Astrocyte (in vitro differentiated cells and primary cell): ENCODE data around the gene MAJIN. TPM values are rescaled to one million over a fixed set of nuclear protein-coding genes. Genes with fewer than 3 reads are reported as not detected.
A peak's percentile ranks its signal among the peaks of the same experiment; 100 is the strongest.

ENCODE experiments used
- DNase-seq: peaks from one replicate; pipeline ENCODE4 v3.0.0-alpha.2; 2010; ENCODE audit warnings: low read depth
- FAIRE-seq: peaks from 2 replicates; lab custom pipeline; 2011; peaks lifted over from hg19 to GRCh38; lab: Jason Lieb, UNC
- H2AFZ ChIP-seq: 2 replicates; pipeline ENCODE4 v1.6.0; 2012; ENCODE audit warnings: low read depth, low read length, inconsistent platforms
- H3K27ac ChIP-seq: 2 replicates; pipeline ENCODE4 v1.5.1; 2011; ENCODE audit warnings: low read depth, low read length, inconsistent platforms
- H3K27me3 ChIP-seq: 2 replicates; pipeline ENCODE4 v1.6.0; 2011; ENCODE audit warnings: low read length, inconsistent platforms; ENCODE audit not compliant: insufficient read depth
- H3K36me3 ChIP-seq: 2 replicates; pipeline ENCODE4 v1.5.1; 2011; ENCODE audit warnings: low read length, inconsistent platforms; ENCODE audit not compliant: insufficient read depth
- H3K4me1 ChIP-seq: 2 replicates; pipeline ENCODE4 v1.5.1; 2011; ENCODE audit warnings: low read length, inconsistent platforms; ENCODE audit not compliant: insufficient read depth
- H3K4me2 ChIP-seq: 2 replicates; pipeline ENCODE4 v1.6.0; 2012; ENCODE audit warnings: low read length, inconsistent platforms
- H3K4me3 ChIP-seq: 2 replicates; pipeline ENCODE4 v1.5.1; 2011; ENCODE audit warnings: low read depth, mild to moderate bottlenecking, low read length, inconsistent platforms; ENCODE audit not compliant: insufficient read depth
- H3K79me2 ChIP-seq: 2 replicates; pipeline ENCODE4 v1.6.0; 2012; ENCODE audit warnings: mild to moderate bottlenecking, low read length, inconsistent platforms; ENCODE audit not compliant: insufficient read depth
- H3K9ac ChIP-seq: 2 replicates; pipeline ENCODE4 v1.6.0; 2012; ENCODE audit warnings: mild to moderate bottlenecking, low read length, inconsistent platforms
- H3K9me3 ChIP-seq: 2 replicates; pipeline ENCODE4 v1.5.1; 2012; ENCODE audit warnings: low read depth, mild to moderate bottlenecking, low read length, inconsistent platforms; ENCODE audit not compliant: insufficient read depth
- H4K20me1 ChIP-seq: 2 replicates; pipeline ENCODE4 v1.6.0; 2012; ENCODE audit warnings: low read length, inconsistent platforms; ENCODE audit not compliant: insufficient read depth
- H3K27ac Mint-ChIP-seq: one replicate; pipeline ENCODE4 v1.8.0; 2021; ENCODE audit warnings: mild to moderate bottlenecking, mixed read lengths; ENCODE audit not compliant: unreplicated experiment
- H3K27me3 Mint-ChIP-seq: one replicate; pipeline ENCODE4 v1.8.0; 2021; ENCODE audit warnings: low read depth, mixed read lengths; ENCODE audit not compliant: unreplicated experiment
- H3K36me3 Mint-ChIP-seq: one replicate; pipeline ENCODE4 v1.8.0; 2021; ENCODE audit warnings: low read depth, mixed read lengths; ENCODE audit not compliant: unreplicated experiment
- H3K4me1 Mint-ChIP-seq: one replicate; pipeline ENCODE4 v1.8.0; 2021; ENCODE audit warnings: low read depth, mixed read lengths; ENCODE audit not compliant: unreplicated experiment
- H3K4me3 Mint-ChIP-seq: one replicate; pipeline ENCODE4 v1.8.0; 2021; ENCODE audit warnings: mild to moderate bottlenecking, moderate library complexity, mixed read lengths; ENCODE audit not compliant: unreplicated experiment
- H3K9me3 Mint-ChIP-seq: one replicate; pipeline ENCODE4 v1.8.0; 2021; ENCODE audit warnings: mild to moderate bottlenecking, mixed read lengths; ENCODE audit not compliant: unreplicated experiment
- EZH2 ChIP-seq: IDR thresholded peaks from 2 replicates; pipeline ENCODE4 v1.6.1; 2012; ENCODE audit warnings: mild to moderate bottlenecking, low read length, inconsistent platforms; ENCODE audit not compliant: insufficient read depth
- total RNA-seq: library from RNA; stranded (reverse); gene quantifications from 2 replicates; pipeline ENCODE4 v1.2.1, GENCODE V29; 2021
- TF ChIP-seq, protein P1 (sequence below): IDR thresholded peaks from 2 replicates; pipeline ENCODE4 v1.5.1; 2011; ENCODE audit warnings: low read depth, mild to moderate bottlenecking, inconsistent platforms, low read length, moderate library complexity; ENCODE audit not compliant: insufficient read depth

The MAJIN gene
- total RNA-seq, 1 donor from 2014 or later: not detected

GRCh38 chr11:64916040-64916774 is 55.7 kb downstream of the MAJIN start:
- Histone ChIP-seq H3K27me3 (no peaks in the 10 kb centered on the region), H3K79me2 (peaks cover 21% of the 10 kb centered on the region), H3K36me3 (peaks cover 2% of the 10 kb centered on the region), H2AFZ (peak overlapping the region; percentile 78), H3K4me3 (peak overlapping the region; percentile 77), H3K27ac (peak overlapping the region; percentile 81), H4K20me1 (no peaks in the 10 kb centered on the region), H3K4me1 (peaks cover 18% of the 10 kb centered on the region), H3K9me3 (no peaks in the 10 kb centered on the region), H3K4me2 (peak overlapping the region; percentile 96), H3K9ac (peak overlapping the region; percentile 95)
- Mint-ChIP-seq H3K4me3 (peak overlapping the region; percentile 94), H3K27me3 (no peaks in the 10 kb centered on the region), H3K4me1 (peaks cover 10% of the 10 kb centered on the region), H3K27ac (peak overlapping the region; percentile 81), H3K9me3 (no peaks in the 10 kb centered on the region), H3K36me3 (peaks cover 8% of the 10 kb centered on the region)
- FAIRE-seq (no peak), DNase-seq (peak; percentile 3)
- TF ChIP-seq, protein P1, sequence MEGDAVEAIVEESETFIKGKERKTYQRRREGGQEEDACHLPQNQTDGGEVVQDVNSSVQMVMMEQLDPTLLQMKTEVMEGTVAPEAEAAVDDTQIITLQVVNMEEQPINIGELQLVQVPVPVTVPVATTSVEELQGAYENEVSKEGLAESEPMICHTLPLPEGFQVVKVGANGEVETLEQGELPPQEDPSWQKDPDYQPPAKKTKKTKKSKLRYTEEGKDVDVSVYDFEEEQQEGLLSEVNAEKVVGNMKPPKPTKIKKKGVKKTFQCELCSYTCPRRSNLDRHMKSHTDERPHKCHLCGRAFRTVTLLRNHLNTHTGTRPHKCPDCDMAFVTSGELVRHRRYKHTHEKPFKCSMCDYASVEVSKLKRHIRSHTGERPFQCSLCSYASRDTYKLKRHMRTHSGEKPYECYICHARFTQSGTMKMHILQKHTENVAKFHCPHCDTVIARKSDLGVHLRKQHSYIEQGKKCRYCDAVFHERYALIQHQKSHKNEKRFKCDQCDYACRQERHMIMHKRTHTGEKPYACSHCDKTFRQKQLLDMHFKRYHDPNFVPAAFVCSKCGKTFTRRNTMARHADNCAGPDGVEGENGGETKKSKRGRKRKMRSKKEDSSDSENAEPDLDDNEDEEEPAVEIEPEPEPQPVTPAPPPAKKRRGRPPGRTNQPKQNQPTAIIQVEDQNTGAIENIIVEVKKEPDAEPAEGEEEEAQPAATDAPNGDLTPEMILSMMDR: no peak
- no peak for TF ChIP-seq EZH2

- no peak overlapping the region for H3K27ac ChIP-seq
- FAIRE-seq: no peak
These were observed 56.5 kb downstream of the MAJIN start for GRCh38 chr11:64915376-64915887.

More at GRCh38 chr11:64915376-64915887, 56.5 kb downstream of the MAJIN start:
- Histone ChIP-seq H3K4me2 (peak overlapping the region; percentile 96), H3K4me1 (peaks cover 18% of the 10 kb centered on the region), H3K27me3 (no peaks in the 10 kb centered on the region), H3K9ac (peak overlapping the region; percentile 95), H2AFZ (no peak overlapping the region), H3K4me3 (no peak overlapping the region), H4K20me1 (no peaks in the 10 kb centered on the region), H3K9me3 (no peaks in the 10 kb centered on the region), H3K79me2 (peaks cover 21% of the 10 kb centered on the region), H3K36me3 (peaks cover 2% of the 10 kb centered on the region)
- Mint-ChIP-seq H3K4me1 (peaks cover 10% of the 10 kb centered on the region), H3K36me3 (peaks cover 8% of the 10 kb centered on the region), H3K27me3 (no peaks in the 10 kb centered on the region), H3K4me3 (peak overlapping the region; percentile 94), H3K9me3 (no peaks in the 10 kb centered on the region), H3K27ac (no peak overlapping the region)
- no peak for DNase-seq
- TF ChIP-seq EZH2: no peak
- TF ChIP-seq, protein P1: no peak
